SK-N-SH (cell line): ENCODE measurements around the gene ZDHHC8. TPM values are rescaled to one million over a fixed set of nuclear protein-coding genes. Genes with fewer than 3 reads are reported as not detected.

Source experiments
- CTCF ChIA-PET: fragments of 300-600, 350-600 bp; formaldehyde crosslinking; extraction: SDS; loops from one replicate; lab custom pipeline; 2021; lab: Yijun Ruan, JAX
- POLR2A ChIA-PET: fragments of 350-600 bp; sonication (Branson Sonifier 250); formaldehyde crosslinking; extraction: SDS; loops from one replicate; lab custom pipeline; 2020; ENCODE audit warnings: antibody characterized with exemption, inconsistent platforms; lab: Yijun Ruan, JAX
- DNase-seq: peaks from one replicate; pipeline ENCODE4 v3.0.0; 2012
- H2AFZ ChIP-seq: fragments of 200-600 bp; sonication (generic); 2 replicates; pipeline ENCODE4 v1.8.1; 2016; ENCODE audit warnings: antibody characterized with exemption, mild to moderate bottlenecking, low read depth
- H3F3A ChIP-seq: fragments of 200-600 bp; sonication (generic); replicated peaks from 2 replicates; pipeline ENCODE3; 2016; ENCODE audit warnings: antibody characterized with exemption, mild to moderate bottlenecking; ENCODE audit not compliant: insufficient read depth
- H3K27ac ChIP-seq, 2 experiments: fragments of 200-500 bp in 1 of 2; fragments of 200-600 bp in 1 of 2; sonication (Bioruptor generic) in 1 of 2; sonication (generic), shearing (Covaris generic) in 1 of 2; 2 replicates each; pipeline versions ENCODE4 v1.5.1 to v1.6.1; 2014 to 2016; ENCODE audit warnings: low read depth in 2 of 2, inconsistent platforms in 1 of 2, low read length in 1 of 2, mild to moderate bottlenecking in 1 of 2, mixed read lengths in 1 of 2
- H3K27me3 ChIP-seq: fragments of 200-600 bp; sonication (generic), shearing (Covaris generic); 2 replicates; pipeline ENCODE4 v1.6.1; 2016; ENCODE audit warnings: mixed run types; ENCODE audit not compliant: insufficient read depth
- H3K36me3 ChIP-seq, 2 experiments: fragments of 200-500 bp in 1 of 2; fragments of 200-600 bp in 1 of 2; sonication (Bioruptor generic) in 1 of 2; sonication (generic) in 1 of 2; replicated peaks in 1 of 2; 2 replicates each; pipeline versions ENCODE3 to v1.5.1; 2014 to 2016; ENCODE audit warnings: low read length in 1 of 2, mild to moderate bottlenecking in 1 of 2; ENCODE audit not compliant: insufficient read depth in 2 of 2, control insufficient read depth in 1 of 2
- H3K4me1 ChIP-seq, 2 experiments: fragments of 200-500 bp in 1 of 2; fragments of 200-600 bp in 1 of 2; sonication (Bioruptor generic) in 1 of 2; sonication (generic), shearing (Covaris generic) in 1 of 2; 2 replicates each; pipeline versions ENCODE4 v1.5.1 to v1.6.1; 2014 to 2016; ENCODE audit warnings: low read depth in 1 of 2, low read length in 1 of 2, mixed run types in 1 of 2; ENCODE audit not compliant: insufficient read depth in 2 of 2, control insufficient read depth in 1 of 2
- H3K4me2 ChIP-seq: fragments of 200-600 bp; sonication (generic), shearing (Covaris generic); 2 replicates; pipeline ENCODE4 v1.6.1; 2017; ENCODE audit warnings: mixed run types
- H3K4me3 ChIP-seq, 2 experiments: fragments of 200-500 bp in 1 of 2; fragments of 200-600 bp in 1 of 2; sonication (Bioruptor generic) in 1 of 2; sonication (generic), shearing (Covaris generic) in 1 of 2; 2 replicates each; pipeline versions ENCODE4 v1.5.1 to v1.8.1; 2014 to 2016; ENCODE audit warnings: low read depth in 2 of 2, inconsistent platforms in 1 of 2, low read length in 1 of 2, mild to moderate bottlenecking in 1 of 2, mixed read lengths in 1 of 2, moderate library complexity in 1 of 2
- H3K79me2 ChIP-seq: fragments of 200-600 bp; sonication (generic); 2 replicates; pipeline ENCODE4 v1.8.1; 2017; ENCODE audit warnings: mild to moderate bottlenecking; ENCODE audit not compliant: insufficient read depth
- H3K9ac ChIP-seq: fragments of 200-600 bp; sonication (generic); 2 replicates; pipeline ENCODE4 v1.6.1; 2017; ENCODE audit warnings: mixed run types
- H3K9me2 ChIP-seq: fragments of 200-600 bp; sonication (generic); 2 replicates; pipeline ENCODE4 v1.6.1; 2017; ENCODE audit warnings: mixed run types
- H3K9me3 ChIP-seq: fragments of 200-600 bp; sonication (generic); 2 replicates; pipeline ENCODE4 v1.6.1; 2017; ENCODE audit warnings: mixed run types, mild to moderate bottlenecking, moderate library complexity
- H4K20me1 ChIP-seq: fragments of 200-600 bp; sonication (generic); 2 replicates; pipeline ENCODE4 v1.6.1; 2017; ENCODE audit warnings: mild to moderate bottlenecking, mixed run types; ENCODE audit not compliant: insufficient read depth
- ELF1 ChIP-seq: IDR thresholded peaks from 2 replicates; pipeline ENCODE4 v1.4.0; 2012
- GATA2 ChIP-seq: sonication (generic); formaldehyde crosslinking; IDR thresholded peaks from 2 replicates; pipeline ENCODE4 v1.5.0; 2020; ENCODE audit warnings: mild to moderate bottlenecking, missing genetic modification reagents
- RFX5 ChIP-seq: IDR thresholded peaks from 2 replicates; pipeline ENCODE4 v1.6.1; 2012; ENCODE audit warnings: mild to moderate bottlenecking, improper control_type of control experiment, low read length
- RXRA ChIP-seq: IDR thresholded peaks from 2 replicates; pipeline ENCODE4 v1.4.0; 2012; ENCODE audit warnings: low read depth, mild to moderate bottlenecking, borderline replicate concordance
- TAF1 ChIP-seq: IDR thresholded peaks from 2 replicates; pipeline ENCODE4 v1.6.1; 2012; ENCODE audit warnings: low read depth, mild to moderate bottlenecking, low read length, moderate library complexity, borderline replicate concordance
- YY1 ChIP-seq: IDR thresholded peaks from 2 replicates; pipeline ENCODE4 v1.4.0; 2012; ENCODE audit warnings: low read depth, mild to moderate bottlenecking
- WGBS: methylation state at CpG from one replicate; pipeline ENCODE4 v1.1.6; 2017; ENCODE audit warnings: low lambda C conversion rate; 5-methylcytosine and 5-hydroxymethylcytosine counted together
- polyA plus RNA-seq, 3 experiments: library from polyadenylated mRNA; depleted of rRNA; stranded (reverse); fragments of >200 nt; gene quantifications; 2 replicates each; pipeline ENCODE4 v1.2.3, GENCODE V29; 2012
- TF ChIP-seq, protein P1 (sequence below): IDR thresholded peaks from 2 replicates; pipeline ENCODE4 v1.4.0; 2012; ENCODE audit warnings: low read depth, borderline replicate concordance

ZDHHC8 gene
- polyA plus RNA-seq, 1 of the 3 experiments (the other 2 are of a cell fraction), result 65.3 TPM

DNA sequence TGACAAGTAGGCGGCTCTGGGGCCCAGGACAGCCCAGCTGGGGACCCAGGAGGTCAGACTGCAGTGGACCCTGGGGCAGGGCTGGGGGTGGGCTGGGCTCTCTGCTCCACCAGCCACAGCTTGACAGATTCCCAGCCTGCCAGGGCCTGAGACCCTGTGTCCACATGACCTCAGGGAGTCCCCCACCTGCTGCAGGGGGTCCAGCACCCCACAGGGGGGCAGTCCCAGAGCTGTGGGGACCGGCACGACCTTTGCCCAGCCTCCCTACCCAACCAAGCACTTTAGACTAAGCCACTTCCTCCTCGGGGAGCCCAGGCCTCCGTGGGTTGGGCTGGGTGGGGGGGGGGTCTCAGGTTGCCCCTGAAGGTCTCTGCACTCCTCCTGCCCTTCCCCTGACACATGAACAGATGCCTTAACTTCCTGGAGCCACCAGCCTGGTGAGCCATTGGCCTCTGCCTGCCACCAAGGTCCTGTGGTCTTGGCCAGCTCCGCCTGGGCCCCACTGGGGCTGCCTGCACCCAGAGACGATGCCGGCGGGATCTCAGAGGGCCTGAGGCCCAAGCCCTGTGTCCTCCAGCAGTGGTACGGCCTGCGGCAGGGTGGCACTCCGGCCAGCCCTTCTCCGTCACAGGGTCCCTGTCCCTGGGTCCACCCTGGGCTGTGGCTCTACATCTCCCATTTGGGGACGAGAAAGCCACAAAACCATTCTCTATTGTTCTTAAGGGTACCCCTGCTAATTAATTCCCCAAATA lies 15.8 kb downstream of the ZDHHC8 start:
- ChIA-PET CTCF (interaction anchor here (0.7 to 1.6 kb wide), 3 partner anchors 9 to 31 kb away, joined by 3 to 7 read pairs (median 5); partner anchors contain the start of gene RANBP1), POLR2A (no interaction called here)
- peaks cover 8% of the 10 kb centered on the region for H3F3A ChIP-seq
- no peaks in the 10 kb centered on the region for H3K27me3 ChIP-seq
- H2AFZ ChIP-seq, result no peak overlapping the region
- no peak for DNase-seq
- no peak overlapping the region; a peak in 1 of 4 replicates for H3K27ac ChIP-seq
- H3K4me1 ChIP-seq, result peaks cover 0 to 19% of the 10 kb centered on the region in 2 experiments; a peak in 1 of 4 replicates
- TF ChIP-seq ELF1 (no peak), GATA2 (CRISPR knock-in tag) (no peak), RXRA (no peak), YY1 (no peak), RFX5 (no peak)
- TF ChIP-seq, protein P1, sequence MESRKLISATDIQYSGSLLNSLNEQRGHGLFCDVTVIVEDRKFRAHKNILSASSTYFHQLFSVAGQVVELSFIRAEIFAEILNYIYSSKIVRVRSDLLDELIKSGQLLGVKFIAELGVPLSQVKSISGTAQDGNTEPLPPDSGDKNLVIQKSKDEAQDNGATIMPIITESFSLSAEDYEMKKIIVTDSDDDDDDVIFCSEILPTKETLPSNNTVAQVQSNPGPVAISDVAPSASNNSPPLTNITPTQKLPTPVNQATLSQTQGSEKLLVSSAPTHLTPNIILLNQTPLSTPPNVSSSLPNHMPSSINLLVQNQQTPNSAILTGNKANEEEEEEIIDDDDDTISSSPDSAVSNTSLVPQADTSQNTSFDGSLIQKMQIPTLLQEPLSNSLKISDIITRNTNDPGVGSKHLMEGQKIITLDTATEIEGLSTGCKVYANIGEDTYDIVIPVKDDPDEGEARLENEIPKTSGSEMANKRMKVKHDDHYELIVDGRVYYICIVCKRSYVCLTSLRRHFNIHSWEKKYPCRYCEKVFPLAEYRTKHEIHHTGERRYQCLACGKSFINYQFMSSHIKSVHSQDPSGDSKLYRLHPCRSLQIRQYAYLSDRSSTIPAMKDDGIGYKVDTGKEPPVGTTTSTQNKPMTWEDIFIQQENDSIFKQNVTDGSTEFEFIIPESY, result no peak
- peaks cover 0 to 7% of the 10 kb centered on the region in 2 experiments for H3K36me3 ChIP-seq
- H3K4me3 ChIP-seq, result no peak overlapping the region
- no peaks in the 10 kb centered on the region for H4K20me1 ChIP-seq
- no peaks in the 10 kb centered on the region for H3K9me2 ChIP-seq
- H3K9ac ChIP-seq, result no peak overlapping the region
- H3K9me3 ChIP-seq, result no peaks in the 10 kb centered on the region
- H3K4me2 ChIP-seq, result no peak overlapping the region
- 88% methylated on average over 13 of the region's 14 CpGs for WGBS
- no peaks in the 10 kb centered on the region; the same call in 1 of the 2 replicates for H3K79me2 ChIP-seq

DNA sequence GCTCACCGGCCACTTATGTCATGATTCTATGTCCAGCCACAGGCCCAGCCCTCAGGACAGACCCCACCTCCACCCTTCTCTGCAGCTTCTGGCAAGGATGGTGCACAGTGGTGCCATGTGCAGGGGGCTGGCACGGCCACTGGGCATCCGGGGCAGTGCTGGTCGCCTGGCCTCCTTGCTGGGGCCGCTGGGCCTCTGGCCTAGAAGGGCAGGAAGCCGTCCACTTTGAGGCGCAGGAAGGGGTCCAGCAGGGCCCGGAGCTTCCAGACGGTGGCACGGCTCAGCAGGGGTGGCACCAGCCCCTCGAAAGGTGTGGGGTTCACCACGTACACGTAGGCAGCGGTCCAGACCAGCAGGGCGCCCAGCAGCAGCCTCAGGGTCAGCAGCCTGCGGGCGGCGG lies 16.8 kb downstream of the ZDHHC8 start:
- POLR2A ChIA-PET, result no interaction called here
- Histone ChIP-seq H3K9me3 (no peaks in the 10 kb centered on the region), H3K4me2 (no peak overlapping the region), H3K27ac (no peak overlapping the region; a peak in 1 of 4 replicates), H2AFZ (no peak overlapping the region), H3F3A (peaks cover 8% of the 10 kb centered on the region), H3K4me1 (peaks cover 0 to 19% of the 10 kb centered on the region in 2 experiments; a peak in 1 of 4 replicates), H3K79me2 (no peaks in the 10 kb centered on the region; the same call in 1 of the 2 replicates), H3K27me3 (no peaks in the 10 kb centered on the region), H3K4me3 (no peak overlapping the region), H3K9ac (no peak overlapping the region), H3K36me3 (peaks cover 0 to 5% of the 10 kb centered on the region in 2 experiments), H3K9me2 (no peaks in the 10 kb centered on the region), H4K20me1 (no peaks in the 10 kb centered on the region)
- no peak for TF ChIP-seq TAF1
- WGBS, result 94% methylated on average over 3 of the region's 18 CpGs
- CTCF ChIA-PET, result interaction anchor here (0.9 to 1.6 kb wide), 2 partner anchors 9 to 90 kb away, joined by 3 to 7 read pairs; no protein-coding TSS in a partner anchor
- DNase-seq, result no peak
